Measurements from ENCODE around the gene CWF19L1. TPM values are rescaled to one million over a fixed set of nuclear protein-coding genes. Genes with fewer than 3 reads are reported as not detected.
"Not testable (repeated sequence)": the region's sequence is repeated elsewhere in the genome, so short reads cannot be mapped to it uniquely, and the experiment has no call there.

Gene CWF19L1
- total RNA-seq, 3 donors from 2014 or later, result 22.6 to 31.2 (median 25.2) TPM

GRCh38 chr10:100291356-100291755, 23.9 kb upstream of the CWF19L1 start:
- H3K4me3 ChIP-seq, result no peak overlapping the region
- H3K9me3 ChIP-seq, result no peaks in the 10 kb centered on the region
- no peak overlapping the region for H3K27ac ChIP-seq
- peaks cover 0 to 3% of the 10 kb centered on the region in 2 donors for H3K27me3 ChIP-seq
- DNase-seq (ENCODE audit: low spot score in 2 of 2), result no peak
- intact Hi-C loops (cut with DNase I; ENCODE audit: low total_unique reads), result no loop called here
- no peaks in the 10 kb centered on the region for H3K36me3 ChIP-seq
- TF ChIP-seq POLR2AphosphoS5 (IDR thresholded peaks at IDR 0.05) (no peak), POLR2A (IDR thresholded peaks at IDR 0.05) (no peak)
- TF ChIP-seq, protein P1, sequence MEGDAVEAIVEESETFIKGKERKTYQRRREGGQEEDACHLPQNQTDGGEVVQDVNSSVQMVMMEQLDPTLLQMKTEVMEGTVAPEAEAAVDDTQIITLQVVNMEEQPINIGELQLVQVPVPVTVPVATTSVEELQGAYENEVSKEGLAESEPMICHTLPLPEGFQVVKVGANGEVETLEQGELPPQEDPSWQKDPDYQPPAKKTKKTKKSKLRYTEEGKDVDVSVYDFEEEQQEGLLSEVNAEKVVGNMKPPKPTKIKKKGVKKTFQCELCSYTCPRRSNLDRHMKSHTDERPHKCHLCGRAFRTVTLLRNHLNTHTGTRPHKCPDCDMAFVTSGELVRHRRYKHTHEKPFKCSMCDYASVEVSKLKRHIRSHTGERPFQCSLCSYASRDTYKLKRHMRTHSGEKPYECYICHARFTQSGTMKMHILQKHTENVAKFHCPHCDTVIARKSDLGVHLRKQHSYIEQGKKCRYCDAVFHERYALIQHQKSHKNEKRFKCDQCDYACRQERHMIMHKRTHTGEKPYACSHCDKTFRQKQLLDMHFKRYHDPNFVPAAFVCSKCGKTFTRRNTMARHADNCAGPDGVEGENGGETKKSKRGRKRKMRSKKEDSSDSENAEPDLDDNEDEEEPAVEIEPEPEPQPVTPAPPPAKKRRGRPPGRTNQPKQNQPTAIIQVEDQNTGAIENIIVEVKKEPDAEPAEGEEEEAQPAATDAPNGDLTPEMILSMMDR (IDR thresholded peaks at IDR 0.05), result no peak
- no peaks in the 10 kb centered on the region for H3K4me1 ChIP-seq

DNA sequence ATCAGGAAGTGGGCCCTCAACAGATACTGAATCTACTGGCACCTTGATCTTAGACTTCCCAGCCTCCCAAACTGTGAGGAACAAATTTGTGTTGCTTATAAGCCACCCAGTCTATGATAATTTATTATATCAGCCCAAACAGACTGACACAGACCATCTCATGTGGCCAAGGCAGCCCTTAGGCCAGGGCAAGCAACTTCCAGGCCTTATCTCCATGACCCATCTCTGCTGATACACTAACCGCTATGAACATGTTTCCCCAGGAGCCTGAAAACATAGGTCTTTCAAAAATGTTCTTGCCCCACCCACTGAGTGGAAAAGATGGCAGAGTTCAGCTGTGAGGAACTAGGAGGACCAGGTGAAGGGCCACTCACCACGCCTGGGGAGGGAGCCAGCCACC, 22.2 kb upstream of the CWF19L1 start:
- intact Hi-C loops (cut with DNase I; ENCODE audit: low total_unique reads), result no loop called here
- H3K4me1 ChIP-seq, result peaks cover 6 to 7% of the 10 kb centered on the region in 2 donors

DNA sequence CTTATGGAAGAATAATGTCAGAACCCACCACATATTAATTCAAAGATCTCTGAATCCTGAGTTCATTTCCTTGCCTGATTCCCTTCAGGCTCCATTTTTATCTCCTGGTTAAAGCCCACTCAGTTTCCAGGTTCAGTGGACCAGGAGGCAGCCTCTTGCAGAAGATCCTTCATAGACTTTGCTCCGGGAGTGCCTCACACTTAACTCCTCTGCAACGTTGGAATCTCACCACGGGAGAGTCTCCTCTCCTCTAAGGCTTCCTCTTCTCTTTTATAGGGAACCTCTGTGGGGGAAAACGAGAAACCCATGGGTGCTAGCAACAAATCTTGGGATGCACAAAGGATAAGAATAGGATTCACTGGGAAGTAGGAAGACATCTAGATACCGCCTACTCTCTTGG, 20.8 kb upstream of the CWF19L1 start:
- DNase-seq (ENCODE audit: low spot score in 2 of 2), result no peak
- TF ChIP-seq, protein P1 (IDR thresholded peaks at IDR 0.05), result no peak
- TF ChIP-seq POLR2A (IDR thresholded peaks at IDR 0.05) (no peak), POLR2AphosphoS5 (IDR thresholded peaks at IDR 0.05) (no peak)
- no peak overlapping the region for H3K27ac ChIP-seq
- no peaks in the 10 kb centered on the region for H3K36me3 ChIP-seq
- H3K9me3 ChIP-seq, result no peaks in the 10 kb centered on the region
- intact Hi-C loops (cut with DNase I; ENCODE audit: low total_unique reads), result no loop called here
- H3K4me3 ChIP-seq, result no peak overlapping the region
- H3K4me1 ChIP-seq, result peaks cover 6 to 7% of the 10 kb centered on the region in 2 donors
- H3K27me3 ChIP-seq, result no peaks in the 10 kb centered on the region

More for the DNA sequence above, 22.2 kb upstream of the CWF19L1 start:
- DNase-seq (ENCODE audit: low spot score in 2 of 2), result no peak
- Histone ChIP-seq H3K36me3 (no peaks in the 10 kb centered on the region), H3K27ac (no peak overlapping the region), H3K9me3 (no peaks in the 10 kb centered on the region), H3K27me3 (peaks cover 0 to 3% of the 10 kb centered on the region in 2 donors), H3K4me3 (no peak overlapping the region)
- no peak for TF ChIP-seq POLR2A (IDR thresholded peaks at IDR 0.05)
- TF ChIP-seq, protein P1 (IDR thresholded peaks at IDR 0.05), result no peak
- TF ChIP-seq POLR2AphosphoS5 (IDR thresholded peaks at IDR 0.05), result no peak

DNA sequence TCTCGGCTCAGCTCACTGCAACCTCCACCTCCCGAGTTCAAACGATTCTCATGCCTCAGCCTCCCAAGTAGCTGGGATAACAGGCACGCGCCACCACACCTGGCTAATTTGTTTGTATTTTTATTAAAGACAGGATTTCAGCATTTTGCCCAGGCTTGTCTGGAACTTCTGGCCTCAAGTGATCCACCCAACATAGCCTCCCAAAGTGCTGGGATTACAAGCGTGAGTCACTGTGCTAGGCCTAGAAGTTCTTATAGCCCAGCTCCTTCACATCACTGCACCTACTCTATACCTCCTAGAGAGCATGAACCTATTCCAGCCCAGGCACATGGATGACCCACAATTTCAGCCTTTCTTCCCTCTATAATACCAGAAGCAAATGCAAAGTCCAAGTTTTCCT, 20.3 kb upstream of the CWF19L1 start:
- no peaks in the 10 kb centered on the region for H3K36me3 ChIP-seq
- H3K4me1 ChIP-seq, result peaks cover 6 to 7% of the 10 kb centered on the region in 2 donors
- H3K4me3 ChIP-seq, result no peak overlapping the region
- no peaks in the 10 kb centered on the region for H3K9me3 ChIP-seq
- no peak for DNase-seq (ENCODE audit: low spot score in 2 of 2)
- no peak overlapping the region for H3K27ac ChIP-seq
- TF ChIP-seq POLR2A (IDR thresholded peaks at IDR 0.05) (no peak), POLR2AphosphoS5 (IDR thresholded peaks at IDR 0.05) (no peak)
- TF ChIP-seq, protein P1 (IDR thresholded peaks at IDR 0.05), result no peak
- intact Hi-C loops (cut with DNase I; ENCODE audit: low total_unique reads), result no loop called here
- H3K27me3 ChIP-seq, result no peaks in the 10 kb centered on the region

- Histone ChIP-seq H3K4me3 (peak within 1 kb of the TSS; percentile 81 to 98 (median 87)), H3K27ac (peak within 1 kb of the TSS; percentile 93 to 98), H3K36me3 (no peaks in the 10 kb centered on the region), H3K27me3 (no peaks in the 10 kb centered on the region), H3K9me3 (no peaks in the 10 kb centered on the region), H3K4me1 (peaks cover 6 to 7% of the 10 kb centered on the region in 2 donors)
- DNase-seq (ENCODE audit: low spot score in 2 of 2), result peak; percentile 83
- intact Hi-C loops (cut with DNase I; ENCODE audit: low total_unique reads), result no loop called here
- TF ChIP-seq, protein P1 (IDR thresholded peaks at IDR 0.05), result no peak
- TF ChIP-seq POLR2AphosphoS5 (IDR thresholded peaks at IDR 0.05) (peak; percentile 54 to 88 (median 82)), POLR2A (IDR thresholded peaks at IDR 0.05) (peak; percentile 77)
Observed at GRCh38 chr10:100286051-100287033, 18.9 kb upstream of the CWF19L1 start, which contains the start of gene BLOC1S2. Gene BLOC1S2, minus strand, starts transcription at chr10:100286680. Its CDS starts 21 bp downstream, at chr10:100286659.

DNA sequence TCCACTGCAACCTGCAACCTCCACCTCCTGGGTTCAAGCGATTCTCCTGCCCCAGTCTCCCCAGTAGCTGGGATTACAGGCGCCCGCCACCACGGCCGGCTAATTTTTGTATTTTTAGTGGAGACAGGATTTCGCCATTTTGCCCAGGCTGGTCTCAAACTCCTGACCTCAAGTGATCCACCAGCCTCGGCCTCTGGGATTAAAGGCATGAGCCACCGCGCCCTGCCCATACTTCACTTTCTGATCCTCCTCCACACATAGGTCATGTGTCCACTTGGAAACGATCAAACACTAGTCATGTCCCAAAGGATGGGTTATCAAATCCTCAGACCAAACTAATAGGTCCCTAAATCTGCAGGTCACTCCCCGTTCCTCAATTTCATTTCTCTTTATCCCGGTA, 17.9 kb upstream of the CWF19L1 start:
- intact Hi-C loops (cut with DNase I; ENCODE audit: low total_unique reads), result not testable (repeated sequence)

More for the DNA sequence above, 17.9 kb upstream of the CWF19L1 start:
- H3K27me3 ChIP-seq; DNase-seq (ENCODE audit: low spot score in 2 of 2); H3K4me1 ChIP-seq; H3K9me3 ChIP-seq; H3K36me3 ChIP-seq: not testable (repeated sequence)
- Histone ChIP-seq H3K27ac (peak overlapping the region; percentile 93 to 98), H3K4me3 (peak overlapping the region in 2 of 3 donors; percentile 81 to 98)
